Right lobe of liver (tissue), 6 donors: ENCODE measurements around the gene MATN4. TPM values are rescaled to one million over a fixed set of nuclear protein-coding genes. Genes with fewer than 3 reads are reported as not detected.

Experiments used
- ATAC-seq, 4 donors: fragments of 200-7000 bp; cut with Tn5 transposase; one replicate each; pipeline ENCODE4 v1.9.1; 2020; ENCODE audit warnings: mild to moderate bottlenecking in 4 of 4, moderate library complexity in 4 of 4
- DNase-seq, 3 donors: peaks; one replicate each; pipeline ENCODE4 v3.0.0-alpha.2; 2020
- H3K27ac ChIP-seq, 3 donors: fragments of 200-600 bp; one replicate each; pipeline ENCODE4 v1.8.0; 2022
- H3K27me3 ChIP-seq, 2 donors: fragments of 200-600 bp; one replicate each; pipeline ENCODE4 v1.8.0; 2022
- H3K36me3 ChIP-seq, 4 donors: fragments of 200-600 bp; sonication (generic) in 1 of 4; one replicate each; pipeline versions ENCODE4 v1.5.1 to v1.8.0; 2017 to 2022; ENCODE audit warnings: control low read depth in 1 of 4
- H3K4me1 ChIP-seq, 4 donors: fragments of 200-600 bp; sonication (generic) in 1 of 4; one replicate each; pipeline versions ENCODE4 v1.5.1 to v1.8.0; 2017 to 2022; ENCODE audit warnings: control low read depth in 1 of 4
- H3K4me3 ChIP-seq, 3 donors: fragments of 200-600 bp; one replicate each; pipeline ENCODE4 v1.8.0; 2022
- H3K9me3 ChIP-seq, 4 donors: fragments of 200-600 bp; sonication (generic) in 1 of 4; one replicate each; pipeline versions ENCODE4 v1.5.1 to v1.8.0; 2017 to 2022; ENCODE audit warnings: control low read depth in 1 of 4
- CTCF ChIP-seq, 4 donors: fragments of 200-600 bp in 3 of 4; fragments of 450-650 bp in 1 of 4; IDR thresholded peaks; one replicate each; pipeline versions ENCODE4 v1.5.1 to v1.8.0; 2016 to 2022; ENCODE audit warnings: antibody characterized with exemption in 4 of 4, mild to moderate bottlenecking in 2 of 4
- POLR2A ChIP-seq: fragments of 450-650 bp; IDR thresholded peaks from one replicate; pipeline ENCODE4 v1.6.1; 2017; ENCODE audit warnings: antibody characterized with exemption, mild to moderate bottlenecking
- WGBS: methylation state at CpG from one replicate; pipeline ENCODE4 v1.1.6; 2018; ENCODE audit warnings: low coverage, low lambda C conversion rate; ENCODE audit not compliant: insufficient coverage; ENCODE audit errors: missing lambda C conversion rate; 5-methylcytosine and 5-hydroxymethylcytosine counted together
- intact Hi-C, 2 donors: fragments of 100-400 bp; cut with DNase I; formaldehyde crosslinking; loops; one replicate each; pipeline versions ENCODE4 v1.11.2 to v1.14.1; 2022
- total RNA-seq, 6 experiments: library from RNA; depleted of rRNA in 2 of 6; stranded (reverse); fragments of >200 nt in 2 of 6; fragmentation: NEBNext Ultra II Directional in 3 of 6; extraction: Animal tissue kit (Norgen Biotek cat#: 25700) in 3 of 6; gene quantifications; one replicate each; pipeline versions ENCODE4 v1.1.0 to v1.2.4, GENCODE V29; 2016 to 2023
- donor health status: DM: no; HTN: yes; CAD: no.
- donor health status: DM: no; HTN: no; CAD: no.
- donor health status: DM: no; HTN: no; CAD: no.
- donor health status: DM: no; HTN: yes; CAD: no.
- donor health status: DM: no; HTN: yes; CAD: no.

The MATN4 gene
- total RNA-seq, 6 experiments from 2014 or later = not detected

- intact Hi-C loops = no loop called here
- peak overlapping the region; percentile 8 to 90 (median 84) for H3K4me3 ChIP-seq
- ATAC-seq (peak; percentile 14 to 43 (median 33)), DNase-seq (peak in 1 of 3 donors; percentile 77)
- 0% methylated on average over 1 of the region's 6 CpGs for WGBS
- no peaks in the 10 kb centered on the region for H3K27me3 ChIP-seq
- H3K36me3 ChIP-seq = peaks cover 0 to 9% (median 0%) of the 10 kb centered on the region in 4 donors
- no peak for TF ChIP-seq POLR2A
- TF ChIP-seq CTCF (IDR thresholded peaks at IDR 0.05) = no peak
- H3K4me1 ChIP-seq = peaks cover 0 to 51% (median 17%) of the 10 kb centered on the region in 4 donors
- H3K27ac ChIP-seq = peak overlapping the region; percentile 91 to 99 (median 97)
- H3K9me3 ChIP-seq = no peaks in the 10 kb centered on the region
These were observed 35.6 kb upstream of the MATN4 start for GRCh38 chr20:45343532-45344167.

GRCh38 chr20:45342855-45343531 lies 34.9 kb upstream of the MATN4 start:
- Histone ChIP-seq H3K9me3 (no peaks in the 10 kb centered on the region), H3K27ac (peak overlapping the region; percentile 91 to 99 (median 97)), H3K27me3 (no peaks in the 10 kb centered on the region), H3K4me1 (peaks cover 0 to 58% (median 21%) of the 10 kb centered on the region in 4 donors), H3K4me3 (peak overlapping the region; percentile 8 to 90 (median 84)), H3K36me3 (peaks cover 0 to 9% (median 0%) of the 10 kb centered on the region in 4 donors)
- DNase-seq (peak in 2 of 3 donors; percentile 64 to 79), ATAC-seq (peak; percentile 12 to 46 (median 23))
- TF ChIP-seq POLR2A = peak; percentile 69
- no peak for TF ChIP-seq CTCF (IDR thresholded peaks at IDR 0.05)
- intact Hi-C loops = no loop called here
- WGBS = 11% methylated on average over 6 of the region's 6 CpGs

GRCh38 chr20:45341939-45342854 lies 34.1 kb upstream of the MATN4 start:
- 22% methylated on average over 8 of the region's 16 CpGs for WGBS
- Histone ChIP-seq H3K27me3 (no peaks in the 10 kb centered on the region), H3K27ac (peak overlapping the region; percentile 91 to 99 (median 97)), H3K4me1 (peaks cover 0 to 66% (median 26%) of the 10 kb centered on the region in 4 donors), H3K4me3 (peak overlapping the region; percentile 8 to 90 (median 84)), H3K36me3 (peaks cover 0 to 9% (median 0%) of the 10 kb centered on the region in 4 donors), H3K9me3 (no peaks in the 10 kb centered on the region)
- DNase-seq (peak; percentile 71 to 91 (median 90)), ATAC-seq (peak; percentile 23 to 54 (median 36))
- intact Hi-C loops = no loop called here
- peak; percentile 85 for TF ChIP-seq POLR2A
- TF ChIP-seq CTCF (IDR thresholded peaks at IDR 0.05) = no peak

- H3K4me3 ChIP-seq = peak overlapping the region in 2 of 3 donors; percentile 84 to 90
- H3K27ac ChIP-seq = peak overlapping the region; percentile 91 to 99 (median 97)
- H3K9me3 ChIP-seq = no peaks in the 10 kb centered on the region
- intact Hi-C loops = no loop called here
- TF ChIP-seq POLR2A (no peak), CTCF (IDR thresholded peaks at IDR 0.05) (no peak)
- peaks cover 0 to 70% (median 29%) of the 10 kb centered on the region in 4 donors for H3K4me1 ChIP-seq
- 31% methylated on average over 2 of the region's 3 CpGs for WGBS
- DNase-seq = peak in 1 of 3 donors; percentile 77
- ATAC-seq = peak in 1 of 4 donors; percentile 1
- H3K36me3 ChIP-seq = peaks cover 0 to 9% (median 0%) of the 10 kb centered on the region in 4 donors
- no peaks in the 10 kb centered on the region for H3K27me3 ChIP-seq
These were observed 33.5 kb upstream of the MATN4 start for GRCh38 chr20:45341579-45341938.
